MCF 10A (cell line): ENCODE data around the gene SRSF3. TPM values are rescaled to one million over a fixed set of nuclear protein-coding genes. Genes with fewer than 3 reads are reported as not detected.

Experiments used
- BruUV-seq: library from RNA; stranded (reverse); fragments of 400-500 nt; replicated peaks from 2 replicates; lab custom pipeline; 2021; lab: Mats Ljungman, UMichigan
- CTCF ChIA-PET: fragments of 300-600 bp; sonication (Branson Sonifier 250); formaldehyde crosslinking; extraction: SDS; loops from one replicate; lab custom pipeline; 2021; ENCODE audit warnings: antibody characterized with exemption, inconsistent platforms; lab: Yijun Ruan, JAX
- POLR2A ChIA-PET: fragments of 300-600, 350-650 bp; sonication (Branson Sonifier 250); formaldehyde crosslinking; extraction: SDS; loops from one replicate; lab custom pipeline; 2020; ENCODE audit warnings: antibody characterized with exemption, inconsistent platforms; lab: Yijun Ruan, JAX
- DNase-seq: peaks from one replicate; pipeline ENCODE4 v3.0.0-alpha.2; 2018; ENCODE audit not compliant: unreplicated experiment
- H3K27ac Mint-ChIP-seq: one replicate; pipeline ENCODE4 v1.8.0; 2022; ENCODE audit warnings: mild to moderate bottlenecking, low read depth, mixed read lengths; ENCODE audit not compliant: unreplicated experiment
- H3K27me3 Mint-ChIP-seq: one replicate; pipeline ENCODE4 v1.8.0; 2022; ENCODE audit warnings: mixed read lengths; ENCODE audit not compliant: insufficient read depth, unreplicated experiment
- H3K36me3 Mint-ChIP-seq: one replicate; pipeline ENCODE4 v1.8.0; 2022; ENCODE audit warnings: mild to moderate bottlenecking, moderate library complexity, mixed read lengths; ENCODE audit not compliant: insufficient read depth, unreplicated experiment
- H3K4me1 Mint-ChIP-seq: one replicate; pipeline ENCODE4 v1.8.0; 2022; ENCODE audit warnings: mixed read lengths; ENCODE audit not compliant: insufficient read depth, unreplicated experiment
- H3K4me3 Mint-ChIP-seq: one replicate; pipeline ENCODE4 v1.8.0; 2022; ENCODE audit warnings: mild to moderate bottlenecking, moderate library complexity, mixed read lengths; ENCODE audit not compliant: unreplicated experiment
- H3K9me3 Mint-ChIP-seq: one replicate; pipeline ENCODE4 v1.8.0; 2022; ENCODE audit warnings: mixed read lengths; ENCODE audit not compliant: unreplicated experiment
- intact Hi-C: fragments of 100-400 bp; cut with micrococcal nuclease; formaldehyde crosslinking; loops from 2 replicates; pipeline ENCODE4 v1.14.1; 2022
- total RNA-seq: library from RNA; stranded (reverse); gene quantifications from 2 replicates; pipeline ENCODE4 v1.2.3, GENCODE V29; 2022
- TF ChIP-seq, protein P1 (sequence below): fragments of 200-600 bp; IDR thresholded peaks from one replicate; pipeline ENCODE4 v1.8.0; 2022; ENCODE audit warnings: antibody characterized with exemption, mild to moderate bottlenecking; ENCODE audit not compliant: unreplicated experiment

Gene SRSF3
- total RNA-seq, 1 experiment from 2014 or later, result 364 TPM

DNA sequence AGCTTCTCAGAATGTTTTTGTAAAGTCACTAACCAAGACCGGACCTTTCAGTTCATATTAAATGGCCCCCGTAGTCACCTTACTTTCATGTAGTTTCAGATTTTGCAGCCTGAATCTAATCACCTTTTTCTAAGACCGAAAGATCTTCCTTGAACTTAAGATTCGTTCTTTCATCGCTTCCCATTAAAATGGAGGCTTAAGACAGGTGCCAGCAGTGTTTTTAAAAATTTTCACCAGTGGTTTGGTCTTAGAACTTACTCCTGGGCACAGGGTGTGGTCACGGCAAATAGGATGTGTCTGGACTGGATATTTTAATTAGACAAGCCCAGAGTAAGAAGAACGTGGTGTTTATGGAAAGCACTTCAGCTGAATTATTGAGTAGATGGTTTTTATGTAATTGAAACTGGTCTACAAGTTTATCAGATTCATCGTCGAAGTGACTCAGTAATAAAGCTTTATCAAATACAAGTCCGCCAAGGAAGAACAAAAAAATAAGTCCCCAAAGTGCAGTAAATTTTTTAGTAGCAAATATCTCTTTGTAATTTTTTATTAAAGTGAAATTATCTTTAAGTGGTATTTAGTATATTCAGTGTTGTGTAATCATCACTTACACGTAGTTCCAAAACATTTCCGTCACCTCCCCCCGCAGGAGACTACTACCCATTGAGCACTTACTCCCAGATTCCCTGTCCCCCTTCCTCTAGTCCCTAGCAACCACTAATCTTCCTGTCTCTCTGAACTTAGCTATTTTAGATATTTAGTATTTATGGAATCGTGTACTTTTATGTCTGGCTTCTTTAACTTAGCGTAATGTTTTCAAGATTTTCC, 868 bp downstream of the SRSF3 start:
- H3K9me3 Mint-ChIP-seq, result no peaks in the 10 kb centered on the region
- H3K27ac Mint-ChIP-seq, result peak overlapping the region; percentile 99
- H3K36me3 Mint-ChIP-seq, result peaks cover 63% of the 10 kb centered on the region
- intact Hi-C loops, result loop anchor here (1.0 to 5.0 kb wide), 3 partner anchors 48 to 173 kb away; partner anchors contain the start of genes KCTD20, PXT1 and STK38
- CTCF ChIA-PET, result interaction anchor here (0.6 to 1.1 kb wide), 6 partner anchors 17 to 84 kb away, joined by 3 to 5 read pairs (median 4); partner anchors contain the start of gene CDKN1A
- DNase-seq, result peak; percentile 68
- peaks cover 27% of the 10 kb centered on the region for H3K4me1 Mint-ChIP-seq
- peak overlapping the region; percentile 84 for H3K4me3 Mint-ChIP-seq
- BruUV-seq, result no TSS peak
- H3K27me3 Mint-ChIP-seq, result no peaks in the 10 kb centered on the region
- TF ChIP-seq, protein P1, sequence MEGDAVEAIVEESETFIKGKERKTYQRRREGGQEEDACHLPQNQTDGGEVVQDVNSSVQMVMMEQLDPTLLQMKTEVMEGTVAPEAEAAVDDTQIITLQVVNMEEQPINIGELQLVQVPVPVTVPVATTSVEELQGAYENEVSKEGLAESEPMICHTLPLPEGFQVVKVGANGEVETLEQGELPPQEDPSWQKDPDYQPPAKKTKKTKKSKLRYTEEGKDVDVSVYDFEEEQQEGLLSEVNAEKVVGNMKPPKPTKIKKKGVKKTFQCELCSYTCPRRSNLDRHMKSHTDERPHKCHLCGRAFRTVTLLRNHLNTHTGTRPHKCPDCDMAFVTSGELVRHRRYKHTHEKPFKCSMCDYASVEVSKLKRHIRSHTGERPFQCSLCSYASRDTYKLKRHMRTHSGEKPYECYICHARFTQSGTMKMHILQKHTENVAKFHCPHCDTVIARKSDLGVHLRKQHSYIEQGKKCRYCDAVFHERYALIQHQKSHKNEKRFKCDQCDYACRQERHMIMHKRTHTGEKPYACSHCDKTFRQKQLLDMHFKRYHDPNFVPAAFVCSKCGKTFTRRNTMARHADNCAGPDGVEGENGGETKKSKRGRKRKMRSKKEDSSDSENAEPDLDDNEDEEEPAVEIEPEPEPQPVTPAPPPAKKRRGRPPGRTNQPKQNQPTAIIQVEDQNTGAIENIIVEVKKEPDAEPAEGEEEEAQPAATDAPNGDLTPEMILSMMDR, result no peak
- POLR2A ChIA-PET, result interaction anchor here (0.6 to 10.8 kb wide), 32 partner anchors 8 to 731 kb away, joined by 3 to 211 read pairs (median 4); partner anchors contain the start of genes CDKN1A, KCTD20, MAPK14 and STK38

DNA sequence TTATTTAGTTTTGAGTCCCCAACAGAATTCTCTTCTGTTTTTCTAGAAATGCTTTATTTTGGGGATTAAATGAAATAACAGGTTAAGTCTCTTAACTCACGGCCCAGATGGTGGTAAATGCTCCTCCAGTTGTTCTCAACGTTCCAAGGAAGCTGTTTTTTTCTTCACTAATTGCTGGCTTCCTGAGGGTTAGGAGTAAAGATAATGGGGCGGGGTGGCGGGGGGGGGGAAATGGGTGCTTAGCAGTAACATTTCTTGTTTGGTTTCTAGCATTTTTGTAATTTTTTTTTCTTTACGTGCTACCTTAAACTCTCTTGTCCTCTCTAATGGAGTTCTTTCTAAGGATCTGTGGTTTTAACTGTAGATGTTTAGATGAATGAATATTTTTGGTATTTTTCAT, 2.2 kb downstream of the SRSF3 start:
- no peaks in the 10 kb centered on the region for H3K27me3 Mint-ChIP-seq
- peak overlapping the region; percentile 99 for H3K27ac Mint-ChIP-seq
- POLR2A ChIA-PET, result interaction anchor here (0.5 to 10.8 kb wide), 24 partner anchors 9 to 1213 kb away, joined by 3 to 211 read pairs (median 5); partner anchors contain the start of genes CDKN1A, KCTD20 and MAPK14
- BruUV-seq, result no TSS peak
- H3K9me3 Mint-ChIP-seq, result no peaks in the 10 kb centered on the region
- peak overlapping the region; percentile 84 for H3K4me3 Mint-ChIP-seq
- DNase-seq, result no peak
- TF ChIP-seq, protein P1, result no peak
- peaks cover 32% of the 10 kb centered on the region for H3K4me1 Mint-ChIP-seq
- CTCF ChIA-PET, result interaction anchor here (0.8 to 3.7 kb wide), 3 partner anchors 11 to 173 kb away, joined by 3 to 22 read pairs (median 5); no protein-coding TSS in a partner anchor
- H3K36me3 Mint-ChIP-seq, result peaks cover 76% of the 10 kb centered on the region
- intact Hi-C loops, result loop anchor here (5.0 kb wide), 1 partner anchor 154 kb away; the partner anchor contains the start of genes KCTD20 and PXT1

DNA sequence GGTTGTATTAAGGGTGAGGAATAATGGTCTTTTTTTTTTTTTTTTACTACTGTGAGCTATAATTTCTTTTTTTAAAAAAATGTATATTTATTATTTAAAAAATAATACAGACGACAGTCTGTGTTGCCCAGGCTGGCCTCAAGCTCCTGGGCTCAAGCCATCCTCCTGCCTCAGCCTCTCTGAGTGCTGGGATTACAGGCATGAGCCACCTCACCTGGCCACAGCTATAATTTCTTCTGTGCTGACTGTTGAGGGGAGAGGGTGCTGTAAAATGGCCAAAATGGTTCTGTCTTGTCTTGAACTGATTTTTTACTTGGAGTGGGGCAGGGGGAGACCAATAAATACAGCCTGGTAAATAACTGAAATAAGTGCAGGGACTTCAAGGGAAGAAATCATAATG, 3.6 kb downstream of the SRSF3 start:
- Mint-ChIP-seq H3K27me3 (no peaks in the 10 kb centered on the region), H3K27ac (no peak overlapping the region), H3K9me3 (no peaks in the 10 kb centered on the region), H3K4me1 (peaks cover 32% of the 10 kb centered on the region), H3K36me3 (peaks cover 90% of the 10 kb centered on the region), H3K4me3 (peak overlapping the region; percentile 84)
- TF ChIP-seq, protein P1, result no peak
- POLR2A ChIA-PET, result interaction anchor here (0.6 to 10.8 kb wide), 11 partner anchors 12 to 154 kb away, joined by 3 to 211 read pairs (median 10); partner anchors contain the start of genes CDKN1A and KCTD20
- intact Hi-C loops, result loop anchor here (5.0 kb wide), 1 partner anchor 155 kb away; the partner anchor contains the start of genes KCTD20 and PXT1
- CTCF ChIA-PET, result interaction anchor here (0.6 to 3.7 kb wide), 8 partner anchors 9 to 674 kb away, joined by 3 to 22 read pairs (median 4); no protein-coding TSS in a partner anchor
- DNase-seq, result no peak
- BruUV-seq, result no TSS peak
